Heart left ventricle (tissue), 16 donors: Measurements from ENCODE around the gene PTGS1. TPM values are rescaled to one million over a fixed set of nuclear protein-coding genes. Genes with fewer than 3 reads are reported as not detected.

ENCODE experiments used
- ATAC-seq, 4 donors: fragments of 200-7000 bp; cut with Tn5 transposase; one replicate each; pipeline ENCODE4 v1.9.1; 2020 to 2022; ENCODE audit warnings: moderate library complexity in 4 of 4, mild to moderate bottlenecking in 3 of 4, moderate number of reproducible peaks in 1 of 4
- DNase-seq, 5 donors: peaks; one replicate each; pipeline ENCODE4 v3.0.0-alpha.2; 2020
- H3K27ac ChIP-seq, 12 donors: fragments of 200-600 bp; sonication (generic) in 4 of 12; one replicate each; pipeline versions ENCODE4 v1.5.0 to v1.8.0; 2016 to 2022; ENCODE audit warnings: mild to moderate bottlenecking in 2 of 12
- H3K27me3 ChIP-seq, 9 donors: fragments of 200-600 bp; sonication (generic) in 2 of 9; one replicate each; pipeline versions ENCODE4 v1.5.1 to v1.8.0; 2016 to 2022; ENCODE audit warnings: mild to moderate bottlenecking in 3 of 9
- H3K36me3 ChIP-seq, 9 donors: fragments of 200-600 bp; sonication (generic) in 2 of 9; one replicate each; pipeline versions ENCODE4 v1.5.0 to v1.8.0; 2018 to 2022; ENCODE audit warnings: mild to moderate bottlenecking in 2 of 9
- H3K4me1 ChIP-seq, 12 donors: fragments of 200-600 bp; sonication (generic) in 4 of 12; one replicate each; pipeline versions ENCODE4 v1.5.0 to v1.8.0; 2016 to 2022; ENCODE audit warnings: mild to moderate bottlenecking in 3 of 12
- H3K4me3 ChIP-seq, 12 donors: fragments of 200-600 bp; sonication (generic) in 4 of 12; one replicate each; pipeline versions ENCODE4 v1.5.0 to v1.8.0; 2017 to 2022; ENCODE audit warnings: mild to moderate bottlenecking in 9 of 12, moderate library complexity in 4 of 12
- H3K9me3 ChIP-seq, 12 donors: fragments of 200-600 bp; sonication (generic) in 4 of 12; one replicate each; pipeline versions ENCODE4 v1.5.0 to v1.8.0; 2016 to 2022; ENCODE audit warnings: mild to moderate bottlenecking in 1 of 12
- POLR2A ChIP-seq, 2 donors: fragments of 450-650 bp; IDR thresholded peaks; one replicate each; pipeline ENCODE4 v1.6.1; 2017; ENCODE audit warnings: antibody characterized with exemption in 2 of 2, mild to moderate bottlenecking in 2 of 2, moderate library complexity in 2 of 2
- WGBS, 4 donors: extraction: QIAGEN DNeasy Blood & Tissue Kit in 2 of 4; methylation state at CpG; one replicate each; pipeline versions ENCODE4 v1.1.5 to v1.1.7; 2013 to 2018; 5-methylcytosine and 5-hydroxymethylcytosine counted together
- intact Hi-C, 10 donors: fragments of 100-400 bp; cut with DNase I; formaldehyde crosslinking; loops; one replicate each; pipeline versions ENCODE4 v1.11.1 to v1.14.2; 2022
- polyA plus RNA-seq, 2 donors: library from polyadenylated mRNA; stranded (reverse); fragments of 200-250 nt; gene quantifications; one replicate each; pipeline ENCODE4 v1.2.3, GENCODE V29; 2013
- total RNA-seq, 9 donors: library from RNA; depleted of rRNA in 2 of 9; stranded (reverse); fragments of >200 nt in 2 of 9; fragmentation: NEBNext Ultra II Directional in 3 of 9; extraction: Animal tissue kit (Norgen Biotek cat#: 25700) in 3 of 9; gene quantifications; one replicate each; pipeline versions ENCODE4 v1.1.0 to v1.2.4, GENCODE V29; 2016 to 2023
- TF ChIP-seq, protein P1 (sequence below), 12 donors: fragments of 200-600 bp; sonication (generic) in 4 of 12; IDR thresholded peaks; one replicate each; pipeline versions ENCODE4 v1.5.0 to v1.8.0; 2018 to 2022; ENCODE audit warnings: antibody characterized with exemption in 12 of 12, mild to moderate bottlenecking in 5 of 12
- donor health status: ischemic (EF 13 %, LVEDD 7.1; RV severe dilation, severe dysfunction).
- donor health status: healthy with polysubstance abuse.
- donor health status: DM: no; HTN: yes; CAD: no.
- donor health status: DM: no; HTN: no; CAD: no.
- donor health status: ischemic (EF 25% LVEDD 6.9; RV normal size, moderate dysfunction).
- donor health status: ischemic (EF 25% LVEDD 5.7; RV mildly dilated, moderate dysfunction).
- donor health status: healthy.
- donor health status: DM: yes; HTN: yes; CAD: no.
- donor health status: ischemic (EF 35%, LVEDD 5.7; RV mildly dilated, moderate dysfunction).
- donor health status: nonischemic (EF 11% LVEDD 7.7; RV severe dilation, severe dysfunction).
- donor health status: DM: yes; HTN: yes; CAD: no.
- donor health status: PGD.
- donor health status: ischemic (EF 29% LVEDD 5.4; RV normal size, mild dysfunction).
- donor health status: nonischemic (EF 23%, LVEDD 6.1; RV moderate dilation, normal function).

The PTGS1 gene
- total and polyA plus RNA-seq, 11 donors: 0.91 to 24.7 (median 6.3) TPM

DNA sequence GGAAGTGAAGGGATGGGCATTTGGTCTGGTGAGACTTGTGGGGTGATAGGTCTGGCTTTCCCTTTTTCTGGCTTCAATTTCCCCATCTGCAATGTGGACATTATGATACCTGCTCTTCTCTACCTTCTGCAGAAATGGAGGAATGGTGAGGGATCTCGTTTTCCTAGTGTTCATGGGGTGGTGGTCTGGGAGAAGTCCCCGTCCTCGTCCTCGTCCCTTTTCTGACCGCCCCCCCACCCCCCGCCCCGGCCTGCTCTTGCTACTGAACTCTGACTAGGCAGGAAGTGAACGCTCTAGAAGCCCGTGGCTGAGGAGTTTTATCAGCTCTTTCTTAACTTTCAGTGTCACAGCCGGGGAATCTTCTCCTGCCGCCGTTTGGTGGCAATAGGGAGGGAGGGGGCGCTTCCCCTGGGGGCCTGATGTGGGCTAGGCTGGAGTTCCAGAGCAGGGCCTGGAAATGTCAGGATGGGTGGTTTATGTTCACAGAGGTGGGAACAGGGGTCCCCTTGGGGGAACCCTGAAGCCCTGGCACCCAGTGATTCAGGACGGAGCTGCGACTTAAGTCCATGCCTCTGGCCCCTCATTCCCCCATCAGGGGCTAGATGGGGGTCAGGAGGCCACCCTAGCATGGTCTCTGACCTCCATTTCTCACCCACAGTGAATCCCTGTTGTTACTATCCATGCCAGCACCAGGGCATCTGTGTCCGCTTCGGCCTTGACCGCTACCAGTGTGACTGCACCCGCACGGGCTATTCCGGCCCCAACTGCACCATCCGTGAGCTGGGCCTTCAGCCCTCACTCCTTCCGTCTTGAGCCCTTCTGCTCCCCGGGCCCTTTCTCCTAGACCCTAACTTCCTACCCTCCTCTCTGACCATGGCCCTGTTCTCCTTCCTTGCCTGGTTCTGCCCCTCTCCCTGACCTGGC lies 6.7 kb downstream of the PTGS1 start:
- intact Hi-C loops: loop anchor here in 3 of 10 donors (5.0 to 10.0 kb wide), 3 partner anchors 65 to 427 kb away; partner anchors contain the start of gene OR1K1 (in 2 of the 3)
- H3K27ac ChIP-seq: peak overlapping the region in 1 of 12 donors; percentile 87
- no peaks in the 10 kb centered on the region for H3K27me3 ChIP-seq
- TF ChIP-seq POLR2A (IDR thresholded peaks at IDR 0.05): no peak
- TF ChIP-seq, protein P1, sequence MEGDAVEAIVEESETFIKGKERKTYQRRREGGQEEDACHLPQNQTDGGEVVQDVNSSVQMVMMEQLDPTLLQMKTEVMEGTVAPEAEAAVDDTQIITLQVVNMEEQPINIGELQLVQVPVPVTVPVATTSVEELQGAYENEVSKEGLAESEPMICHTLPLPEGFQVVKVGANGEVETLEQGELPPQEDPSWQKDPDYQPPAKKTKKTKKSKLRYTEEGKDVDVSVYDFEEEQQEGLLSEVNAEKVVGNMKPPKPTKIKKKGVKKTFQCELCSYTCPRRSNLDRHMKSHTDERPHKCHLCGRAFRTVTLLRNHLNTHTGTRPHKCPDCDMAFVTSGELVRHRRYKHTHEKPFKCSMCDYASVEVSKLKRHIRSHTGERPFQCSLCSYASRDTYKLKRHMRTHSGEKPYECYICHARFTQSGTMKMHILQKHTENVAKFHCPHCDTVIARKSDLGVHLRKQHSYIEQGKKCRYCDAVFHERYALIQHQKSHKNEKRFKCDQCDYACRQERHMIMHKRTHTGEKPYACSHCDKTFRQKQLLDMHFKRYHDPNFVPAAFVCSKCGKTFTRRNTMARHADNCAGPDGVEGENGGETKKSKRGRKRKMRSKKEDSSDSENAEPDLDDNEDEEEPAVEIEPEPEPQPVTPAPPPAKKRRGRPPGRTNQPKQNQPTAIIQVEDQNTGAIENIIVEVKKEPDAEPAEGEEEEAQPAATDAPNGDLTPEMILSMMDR (IDR thresholded peaks at IDR 0.05): no peak
- 69 to 72% (median 70%) methylated on average over 23 to 24 of the region's 24 CpGs for WGBS, 4 donors
- no peak overlapping the region for H3K4me3 ChIP-seq
- peaks cover 0 to 11% (median 0%) of the 10 kb centered on the region in 12 donors for H3K9me3 ChIP-seq
- peaks cover 0 to 33% (median 17%) of the 10 kb centered on the region in 12 donors for H3K4me1 ChIP-seq
- ATAC-seq: no peak
- H3K36me3 ChIP-seq: no peaks in the 10 kb centered on the region
- no peak for DNase-seq

DNA sequence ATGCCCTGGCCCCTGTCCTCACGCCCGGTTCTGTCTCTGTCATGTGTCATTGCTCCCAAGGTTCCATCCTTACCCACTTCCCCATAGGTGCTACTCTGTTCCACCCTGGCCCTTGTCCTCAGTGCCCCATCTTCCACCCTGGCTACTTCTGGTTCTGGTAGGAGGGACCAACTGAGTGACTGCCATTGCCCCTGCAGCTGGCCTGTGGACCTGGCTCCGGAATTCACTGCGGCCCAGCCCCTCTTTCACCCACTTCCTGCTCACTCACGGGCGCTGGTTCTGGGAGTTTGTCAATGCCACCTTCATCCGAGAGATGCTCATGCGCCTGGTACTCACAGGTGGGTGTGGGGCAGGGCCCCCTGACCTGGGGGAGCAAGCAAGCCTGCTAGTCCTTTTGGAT lies 7.4 kb downstream of the PTGS1 start:
- 88 to 96% (median 95%) methylated on average over 8 of the region's 8 CpGs for WGBS, 4 donors
- DNase-seq (no peak), ATAC-seq (no peak)
- Histone ChIP-seq H3K4me1 (peaks cover 0 to 33% (median 17%) of the 10 kb centered on the region in 12 donors), H3K27me3 (no peaks in the 10 kb centered on the region), H3K9me3 (peaks cover 0 to 11% (median 0%) of the 10 kb centered on the region in 12 donors), H3K4me3 (no peak overlapping the region), H3K36me3 (no peaks in the 10 kb centered on the region), H3K27ac (peak overlapping the region in 1 of 12 donors; percentile 87)
- intact Hi-C loops: loop anchor here in 3 of 10 donors (5.0 to 10.0 kb wide), 3 partner anchors 64 to 427 kb away; partner anchors contain the start of gene OR1K1 (in 2 of the 3)
- TF ChIP-seq POLR2A (IDR thresholded peaks at IDR 0.05): no peak
- TF ChIP-seq, protein P1 (IDR thresholded peaks at IDR 0.05): no peak

DNA sequence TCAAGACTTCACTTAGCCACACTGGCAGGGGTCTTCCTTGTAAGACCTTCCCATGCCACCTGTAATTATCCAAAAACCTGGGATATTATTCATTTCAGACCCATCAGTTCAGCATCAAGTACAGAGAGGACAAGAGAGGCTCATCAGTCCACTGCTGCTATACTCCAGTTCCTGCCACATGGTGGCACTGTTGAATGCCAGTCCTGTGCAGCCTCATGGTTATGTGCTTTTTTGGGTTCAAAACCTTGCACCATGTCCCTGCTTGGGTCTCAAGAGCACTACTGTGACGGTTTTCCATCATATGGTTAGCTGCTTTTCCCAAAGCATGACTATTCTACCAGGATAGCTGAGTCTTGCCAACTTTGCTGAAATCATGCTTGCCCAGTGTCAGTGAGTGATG lies 8.5 kb downstream of the PTGS1 start:
- Histone ChIP-seq H3K36me3 (peaks cover 0 to 6% (median 0%) of the 10 kb centered on the region in 9 donors), H3K4me3 (no peak overlapping the region), H3K27ac (no peak overlapping the region), H3K4me1 (peaks cover 0 to 33% (median 17%) of the 10 kb centered on the region in 12 donors), H3K9me3 (peaks cover 0 to 11% (median 0%) of the 10 kb centered on the region in 12 donors), H3K27me3 (no peaks in the 10 kb centered on the region)
- intact Hi-C loops: loop anchor here in 3 of 10 donors (5.0 to 10.0 kb wide), 3 partner anchors 63 to 425 kb away; partner anchors contain the start of gene OR1K1 (in 2 of the 3)
- TF ChIP-seq POLR2A (IDR thresholded peaks at IDR 0.05): no peak
- TF ChIP-seq, protein P1 (IDR thresholded peaks at IDR 0.05): peak in 4 of 12 donors; percentile 3 to 17 (median 12)
- no peak for ATAC-seq
- no peak for DNase-seq
- 59 to 86% (median 73%) methylated on average over 1 of the region's 1 CpG for WGBS, 4 donors

DNA sequence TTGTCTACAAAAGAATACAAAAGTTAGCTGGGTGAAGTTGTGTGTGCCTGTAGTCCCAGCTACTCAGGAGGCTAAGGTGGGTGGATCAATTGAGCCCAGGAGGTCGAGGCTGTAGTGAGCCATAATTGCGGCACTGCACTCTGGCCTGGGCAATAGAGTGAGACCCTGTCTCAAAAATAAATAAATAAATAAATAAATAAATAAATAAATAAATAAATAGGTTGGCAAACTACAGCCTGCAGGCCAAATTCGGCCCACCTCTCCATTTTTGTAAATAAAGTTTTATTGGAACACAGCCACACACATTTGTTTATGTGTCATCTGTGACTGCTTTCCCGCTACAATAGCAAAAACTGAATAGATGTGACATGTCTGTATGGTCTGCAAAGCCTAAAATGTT lies 9.5 kb downstream of the PTGS1 start:
- intact Hi-C loops: no loop called here
- H3K27me3 ChIP-seq: no peaks in the 10 kb centered on the region
- ATAC-seq: no peak
- peaks cover 0 to 11% (median 0%) of the 10 kb centered on the region in 12 donors for H3K9me3 ChIP-seq
- H3K27ac ChIP-seq: no peak overlapping the region
- TF ChIP-seq POLR2A (IDR thresholded peaks at IDR 0.05): no peak
- TF ChIP-seq, protein P1 (IDR thresholded peaks at IDR 0.05): no peak
- H3K4me1 ChIP-seq: peaks cover 0 to 24% (median 14%) of the 10 kb centered on the region in 12 donors
- WGBS, 4 donors: 96 to 97% (median 97%) methylated on average over 4 of the region's 4 CpGs
- H3K36me3 ChIP-seq: peaks cover 0 to 9% (median 0%) of the 10 kb centered on the region in 9 donors
- H3K4me3 ChIP-seq: no peak overlapping the region
- DNase-seq: no peak
